ENCODE measurements around the gene PPIA. TPM values are rescaled to one million over a fixed set of nuclear protein-coding genes. Genes with fewer than 3 reads are reported as not detected.

PPIA gene
- polyA plus RNA-seq, 1 donor from 2014 or later: 2,769 TPM

DNA sequence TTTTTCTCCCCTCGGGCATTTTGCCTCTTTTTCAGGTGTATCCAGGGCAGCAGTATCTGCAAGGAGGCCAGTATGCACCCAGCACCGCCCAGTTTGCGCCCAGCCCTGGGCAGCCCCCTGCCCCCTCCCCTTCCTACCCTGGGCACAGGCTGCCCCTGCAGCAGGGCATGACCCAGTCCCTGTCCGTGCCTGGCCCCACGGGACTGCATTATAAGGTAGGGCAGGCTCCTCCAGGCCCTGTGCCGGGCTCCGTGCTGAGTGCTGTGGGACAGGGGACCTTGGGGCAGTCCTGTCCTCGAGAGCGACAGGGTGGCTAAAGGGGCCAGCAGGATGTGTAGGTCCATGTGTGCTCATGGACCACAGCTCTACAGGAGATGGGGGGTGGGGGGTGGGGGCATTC, 37.2 kb upstream of the PPIA start:
- Histone ChIP-seq H3K79me2 (replicated peaks; ENCODE audit: insufficient read depth, low read length) (peaks cover 9% of the 10 kb centered on the region), H3F3A (ENCODE audit: insufficient read depth, low read length, poor library complexity, severe bottlenecking) (no peaks in the 10 kb centered on the region), H3K4me2 (ENCODE audit: low read length) (no peak overlapping the region), H3K4me3 (ENCODE audit: low read length) (no peak overlapping the region), H3K9me3 (ENCODE audit: low read length) (no peaks in the 10 kb centered on the region), H3K9ac (ENCODE audit: low read length) (no peak overlapping the region), H4K20me1 (ENCODE audit: insufficient read depth) (peaks cover 16% of the 10 kb centered on the region), H3K9me2 (ENCODE audit: insufficient read depth, low read length) (no peaks in the 10 kb centered on the region), H2AFZ (ENCODE audit: low read depth, low read length) (no peak overlapping the region), H3K36me3 (ENCODE audit: insufficient read depth, low read length) (peaks cover 4% of the 10 kb centered on the region), H3K27ac (ENCODE audit: low read length) (no peak overlapping the region), H3K27me3 (ENCODE audit: insufficient read depth, low read depth, low read length) (no peaks in the 10 kb centered on the region)
- no peak for TF ChIP-seq RAD21 (conservative IDR thresholded peaks at IDR 0.05)
- TF ChIP-seq POLR2AphosphoS5 (IDR thresholded peaks at IDR 0.05): no peak
- TF ChIP-seq EP300 (conservative IDR thresholded peaks at IDR 0.05; ENCODE audit: poor library complexity, severe bottlenecking): no peak
- TF ChIP-seq EZH2 (IDR thresholded peaks at IDR 0.05; ENCODE audit: borderline replicate concordance, insufficient read depth, low read length, poor library complexity, severe bottlenecking): no peak
- TF ChIP-seq TAF1 (IDR thresholded peaks at IDR 0.05; ENCODE audit: low read depth): no peak
- no peak for TF ChIP-seq REST (IDR thresholded peaks at IDR 0.05; ENCODE audit: borderline replicate concordance)
- TF ChIP-seq SMC3 (conservative IDR thresholded peaks at IDR 0.05; ENCODE audit: poor library complexity): no peak
- TF ChIP-seq, protein P1, sequence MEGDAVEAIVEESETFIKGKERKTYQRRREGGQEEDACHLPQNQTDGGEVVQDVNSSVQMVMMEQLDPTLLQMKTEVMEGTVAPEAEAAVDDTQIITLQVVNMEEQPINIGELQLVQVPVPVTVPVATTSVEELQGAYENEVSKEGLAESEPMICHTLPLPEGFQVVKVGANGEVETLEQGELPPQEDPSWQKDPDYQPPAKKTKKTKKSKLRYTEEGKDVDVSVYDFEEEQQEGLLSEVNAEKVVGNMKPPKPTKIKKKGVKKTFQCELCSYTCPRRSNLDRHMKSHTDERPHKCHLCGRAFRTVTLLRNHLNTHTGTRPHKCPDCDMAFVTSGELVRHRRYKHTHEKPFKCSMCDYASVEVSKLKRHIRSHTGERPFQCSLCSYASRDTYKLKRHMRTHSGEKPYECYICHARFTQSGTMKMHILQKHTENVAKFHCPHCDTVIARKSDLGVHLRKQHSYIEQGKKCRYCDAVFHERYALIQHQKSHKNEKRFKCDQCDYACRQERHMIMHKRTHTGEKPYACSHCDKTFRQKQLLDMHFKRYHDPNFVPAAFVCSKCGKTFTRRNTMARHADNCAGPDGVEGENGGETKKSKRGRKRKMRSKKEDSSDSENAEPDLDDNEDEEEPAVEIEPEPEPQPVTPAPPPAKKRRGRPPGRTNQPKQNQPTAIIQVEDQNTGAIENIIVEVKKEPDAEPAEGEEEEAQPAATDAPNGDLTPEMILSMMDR (IDR thresholded peaks at IDR 0.05; ENCODE audit: poor library complexity, severe bottlenecking): no peak
- no peak for TF ChIP-seq MXI1 (conservative IDR thresholded peaks at IDR 0.05; ENCODE audit: poor library complexity, severe bottlenecking)

GRCh38 chr7:44760034-44760580, 36.4 kb upstream of the PPIA start:
- Histone ChIP-seq H2AFZ (ENCODE audit: low read depth, low read length) (no peak overlapping the region), H3K4me3 (ENCODE audit: low read length) (no peak overlapping the region), H3K27ac (ENCODE audit: low read length) (no peak overlapping the region), H4K20me1 (ENCODE audit: insufficient read depth) (peaks cover 7% of the 10 kb centered on the region), H3K27me3 (ENCODE audit: insufficient read depth, low read depth, low read length) (no peaks in the 10 kb centered on the region), H3K9me2 (ENCODE audit: insufficient read depth, low read length) (no peaks in the 10 kb centered on the region), H3K9ac (ENCODE audit: low read length) (no peak overlapping the region), H3F3A (ENCODE audit: insufficient read depth, low read length, poor library complexity, severe bottlenecking) (no peaks in the 10 kb centered on the region), H3K36me3 (ENCODE audit: insufficient read depth, low read length) (peaks cover 4% of the 10 kb centered on the region), H3K4me2 (ENCODE audit: low read length) (no peak overlapping the region), H3K9me3 (ENCODE audit: low read length) (no peaks in the 10 kb centered on the region), H3K79me2 (replicated peaks; ENCODE audit: insufficient read depth, low read length) (peaks cover under 1% of the 10 kb centered on the region)
- TF ChIP-seq EZH2 (IDR thresholded peaks at IDR 0.05; ENCODE audit: borderline replicate concordance, insufficient read depth, low read length, poor library complexity, severe bottlenecking) (no peak), TAF1 (IDR thresholded peaks at IDR 0.05; ENCODE audit: low read depth) (no peak), RAD21 (conservative IDR thresholded peaks at IDR 0.05) (no peak), POLR2AphosphoS5 (IDR thresholded peaks at IDR 0.05) (no peak), REST (IDR thresholded peaks at IDR 0.05; ENCODE audit: borderline replicate concordance) (no peak), EP300 (conservative IDR thresholded peaks at IDR 0.05; ENCODE audit: poor library complexity, severe bottlenecking) (no peak), SMC3 (conservative IDR thresholded peaks at IDR 0.05; ENCODE audit: poor library complexity) (no peak), MXI1 (conservative IDR thresholded peaks at IDR 0.05; ENCODE audit: poor library complexity, severe bottlenecking) (no peak)

Data from neural cell (in vitro differentiated cells).